Mammary epithelial cell (primary cell): ENCODE data around the gene NAA25.

Experiments
- CTCF ChIP-seq, 2 donors: IDR thresholded peaks in 1 of 2; conservative IDR thresholded peaks in 1 of 2; 2 replicates each; pipeline ENCODE4 v1.5.1; 2011 to 2012; ENCODE audit warnings: inconsistent platforms in 2 of 2, low read length in 2 of 2, mild to moderate bottlenecking in 2 of 2, control low read depth in 1 of 2, low read depth in 1 of 2; ENCODE audit not compliant: insufficient read depth in 1 of 2; ENCODE audit errors: extremely low read depth in 1 of 2
- EZH2 ChIP-seq: IDR thresholded peaks from 2 replicates; pipeline ENCODE4 v1.6.1; 2012; ENCODE audit warnings: low read length, inconsistent platforms, borderline replicate concordance

GRCh38 chr12:112007945-112008344 is 100.6 kb downstream of the NAA25 start:
- no peak for TF ChIP-seq CTCF (conservative IDR thresholded peaks at IDR 0.05 in 1 of 2, IDR thresholded peaks at IDR 0.05 in 1 of 2; ENCODE audit: extremely low read depth in 1 of 2, insufficient read depth in 1 of 2, low read depth in 1 of 2, low read length in 2 of 2)
- TF ChIP-seq EZH2, result no peak
